T-helper 22 cell (primary cell): ENCODE data around the gene PDZD4.
A peak's percentile ranks its signal among the peaks of the same experiment; 100 is the strongest.

ENCODE experiments used
- DNase-seq: peaks from one replicate; pipeline ENCODE4 v3.0.0-alpha.2; 2020; ENCODE audit warnings: low read depth

Gene PDZD4

GRCh38 chrX:153829799-153830639, at the start of gene PDZD4:
Gene PDZD4, minus strand, starts transcription at chrX:153830544. Its CDS starts 246 bp downstream, at chrX:153830298.
- peak; percentile 24 for DNase-seq

- no peak for DNase-seq
Observed at GRCh38 chrX:153879741-153880439, 49.5 kb upstream of the PDZD4 start.

- no peak for DNase-seq
Observed at GRCh38 chrX:153878969-153879653, 48.8 kb upstream of the PDZD4 start.

- DNase-seq, result no peak
Observed at GRCh38 chrX:153878345-153878744, 48.0 kb upstream of the PDZD4 start.

- no peak for DNase-seq
Observed at GRCh38 chrX:153877571-153878261, 47.4 kb upstream of the PDZD4 start.

GRCh38 chrX:153876112-153876491, 45.8 kb upstream of the PDZD4 start:
- no peak for DNase-seq

- peak; percentile 30 for DNase-seq
Observed at GRCh38 chrX:153875391-153876111, 45.2 kb upstream of the PDZD4 start.

GRCh38 chrX:153874366-153875125, 44.2 kb upstream of the PDZD4 start:
- DNase-seq, result no peak

- no peak for DNase-seq
Observed at GRCh38 chrX:153874085-153874365, 43.7 kb upstream of the PDZD4 start.

- DNase-seq, result no peak
Observed at GRCh38 chrX:153873282-153874084, 43.1 kb upstream of the PDZD4 start.

- DNase-seq, result no peak
Observed at GRCh38 chrX:153871946-153872878, 41.9 kb upstream of the PDZD4 start.

GRCh38 chrX:153871451-153871850, 41.1 kb upstream of the PDZD4 start:
- DNase-seq, result no peak

GRCh38 chrX:153870791-153871360, 40.5 kb upstream of the PDZD4 start:
- DNase-seq, result no peak

- DNase-seq, result no peak
Observed at GRCh38 chrX:153870288-153870690, 39.9 kb upstream of the PDZD4 start.

- DNase-seq, result no peak
Observed at GRCh38 chrX:153869473-153870287, 39.3 kb upstream of the PDZD4 start.

GRCh38 chrX:153868576-153869472, 38.5 kb upstream of the PDZD4 start:
- DNase-seq, result no peak

GRCh38 chrX:153867671-153868070, 37.3 kb upstream of the PDZD4 start:
- no peak for DNase-seq
